DOHH2 (cell line): ENCODE results near the gene LINGO3.

Source experiments
- H3F3A ChIP-seq: fragments of 200-600 bp; sonication (generic), shearing (Covaris generic); 2 replicates; pipeline ENCODE4 v1.6.0; 2016; ENCODE audit warnings: antibody characterized with exemption, mild to moderate bottlenecking; ENCODE audit not compliant: control insufficient read depth, insufficient read depth
- H3K27ac ChIP-seq: fragments of 200-600 bp; sonication (generic); 2 replicates; pipeline ENCODE4 v1.5.1; 2014; ENCODE audit warnings: low read depth, mild to moderate bottlenecking, low read length, moderate library complexity
- H3K27me3 ChIP-seq: fragments of 200-600 bp; sonication (generic); 2 replicates; pipeline ENCODE4 v1.6.1; 2014; ENCODE audit warnings: mild to moderate bottlenecking, low read length, mixed read lengths; ENCODE audit not compliant: control insufficient read depth
- H3K36me3 ChIP-seq: fragments of 200-600 bp; sonication (generic); 2 replicates; pipeline ENCODE4 v1.6.1; 2014; ENCODE audit warnings: mild to moderate bottlenecking, low read length, moderate library complexity, mixed read lengths; ENCODE audit not compliant: control insufficient read depth
- H3K4me1 ChIP-seq: fragments of 200-600 bp; sonication (generic); 2 replicates; pipeline ENCODE4 v1.6.1; 2014; ENCODE audit warnings: mild to moderate bottlenecking, low read length, mixed read lengths; ENCODE audit not compliant: control insufficient read depth
- H3K4me2 ChIP-seq: fragments of 200-600 bp; sonication (generic); 2 replicates; pipeline ENCODE4 v1.6.0; 2014; ENCODE audit warnings: mild to moderate bottlenecking, low read length, moderate library complexity
- H3K4me3 ChIP-seq: fragments of 200-600 bp; sonication (generic); 2 replicates; pipeline ENCODE4 v1.5.1; 2014; ENCODE audit warnings: mild to moderate bottlenecking, low read length, mixed read lengths
- H3K79me2 ChIP-seq: fragments of 200-600 bp; sonication (generic); 2 replicates; pipeline ENCODE4 v1.6.1; 2014; ENCODE audit warnings: mild to moderate bottlenecking, low read length, mixed read lengths; ENCODE audit not compliant: control insufficient read depth
- H3K9me2 ChIP-seq: fragments of 200-600 bp; sonication (generic); replicated peaks from 2 replicates; pipeline ENCODE4 v1.6.1; 2014; ENCODE audit warnings: mild to moderate bottlenecking, low read length, mixed read lengths; ENCODE audit not compliant: control insufficient read depth
- H3K9me3 ChIP-seq: fragments of 200-600 bp; sonication (generic); 2 replicates; pipeline ENCODE4 v1.6.1; 2014; ENCODE audit warnings: antibody characterized with exemption, low read length, mixed read lengths; ENCODE audit not compliant: control insufficient read depth, insufficient read depth
- H4K20me1 ChIP-seq: fragments of 200-600 bp; sonication (generic); 2 replicates; pipeline ENCODE4 v1.6.0; 2014; ENCODE audit warnings: low read depth, mild to moderate bottlenecking, antibody characterized with exemption, low read length, moderate library complexity; ENCODE audit not compliant: control insufficient read depth, insufficient read depth
- EZH2phosphoT487 ChIP-seq: fragments of 200-600 bp; sonication (generic); IDR thresholded peaks from 2 replicates; pipeline ENCODE4 v1.6.1; 2017; ENCODE audit warnings: borderline replicate concordance, mild to moderate bottlenecking, antibody characterized with exemption, low read length, moderate library complexity, mixed read lengths
- TF ChIP-seq, protein P1 (sequence below): fragments of 200-600 bp; sonication (generic); IDR thresholded peaks from one replicate; pipeline ENCODE4 v1.5.1; 2014; ENCODE audit warnings: antibody characterized with exemption, mild to moderate bottlenecking, low read depth, low read length; ENCODE audit not compliant: poor library complexity, severe bottlenecking

Gene LINGO3

DNA sequence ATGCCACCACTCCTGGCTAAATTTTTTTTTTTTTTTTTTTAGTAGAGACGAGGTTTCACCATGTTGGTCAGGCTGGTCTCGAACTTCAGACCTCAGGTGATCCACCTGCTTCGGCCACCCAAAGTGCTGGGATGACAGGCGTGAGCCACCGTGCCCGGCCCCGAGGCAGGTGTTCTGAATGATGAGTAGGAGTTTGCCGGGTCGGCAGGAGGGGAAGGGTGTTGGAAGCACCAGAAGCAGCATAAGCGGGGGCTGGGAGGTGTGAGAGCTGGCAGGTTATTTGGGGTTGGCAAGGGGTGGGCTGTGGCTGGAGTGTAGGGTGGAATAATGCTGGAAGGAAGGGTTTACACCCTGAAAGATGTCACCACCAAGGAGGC is 22.3 kb upstream of the LINGO3 start:
- no peak for TF ChIP-seq EZH2phosphoT487
- TF ChIP-seq, protein P1, sequence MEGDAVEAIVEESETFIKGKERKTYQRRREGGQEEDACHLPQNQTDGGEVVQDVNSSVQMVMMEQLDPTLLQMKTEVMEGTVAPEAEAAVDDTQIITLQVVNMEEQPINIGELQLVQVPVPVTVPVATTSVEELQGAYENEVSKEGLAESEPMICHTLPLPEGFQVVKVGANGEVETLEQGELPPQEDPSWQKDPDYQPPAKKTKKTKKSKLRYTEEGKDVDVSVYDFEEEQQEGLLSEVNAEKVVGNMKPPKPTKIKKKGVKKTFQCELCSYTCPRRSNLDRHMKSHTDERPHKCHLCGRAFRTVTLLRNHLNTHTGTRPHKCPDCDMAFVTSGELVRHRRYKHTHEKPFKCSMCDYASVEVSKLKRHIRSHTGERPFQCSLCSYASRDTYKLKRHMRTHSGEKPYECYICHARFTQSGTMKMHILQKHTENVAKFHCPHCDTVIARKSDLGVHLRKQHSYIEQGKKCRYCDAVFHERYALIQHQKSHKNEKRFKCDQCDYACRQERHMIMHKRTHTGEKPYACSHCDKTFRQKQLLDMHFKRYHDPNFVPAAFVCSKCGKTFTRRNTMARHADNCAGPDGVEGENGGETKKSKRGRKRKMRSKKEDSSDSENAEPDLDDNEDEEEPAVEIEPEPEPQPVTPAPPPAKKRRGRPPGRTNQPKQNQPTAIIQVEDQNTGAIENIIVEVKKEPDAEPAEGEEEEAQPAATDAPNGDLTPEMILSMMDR, result no peak
- Histone ChIP-seq H3K27ac (no peak overlapping the region), H3K79me2 (peaks cover 96% of the 10 kb centered on the region), H3K27me3 (no peaks in the 10 kb centered on the region), H3F3A (peaks cover 11% of the 10 kb centered on the region), H3K36me3 (peaks cover 56% of the 10 kb centered on the region), H3K4me1 (peaks cover 73% of the 10 kb centered on the region), H3K9me3 (peaks cover 19% of the 10 kb centered on the region; the same call in 1 of the 2 replicates), H3K9me2 (no peaks in the 10 kb centered on the region), H4K20me1 (peaks cover 12% of the 10 kb centered on the region), H3K4me2 (peak overlapping the region; percentile 89), H3K4me3 (peak overlapping the region; percentile 69)

DNA sequence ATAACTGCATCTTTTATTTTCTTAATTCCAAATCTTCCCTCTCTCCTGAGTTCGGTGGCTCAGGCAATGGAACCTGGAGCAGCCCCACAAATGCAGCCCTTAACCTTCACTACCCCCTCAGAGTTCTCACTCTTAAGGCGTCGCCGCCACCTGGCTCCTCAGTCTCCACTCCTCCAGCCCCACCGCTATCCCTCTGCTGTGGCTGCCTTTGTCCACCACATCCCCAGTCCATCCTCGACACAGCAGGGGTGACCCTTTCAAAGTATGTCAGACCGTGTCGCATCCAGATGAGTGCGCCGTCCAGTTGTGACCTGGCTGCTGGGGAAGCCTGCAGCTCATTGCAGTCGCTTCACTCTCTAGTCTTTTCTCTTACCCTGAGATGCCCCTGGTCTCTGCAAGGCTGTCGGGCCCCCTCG is 21.6 kb upstream of the LINGO3 start:
- Histone ChIP-seq H3K4me3 (peak overlapping the region; percentile 92), H3K27me3 (no peaks in the 10 kb centered on the region), H3K9me2 (no peaks in the 10 kb centered on the region), H3K36me3 (peaks cover 58% of the 10 kb centered on the region), H3K4me1 (peaks cover 80% of the 10 kb centered on the region), H3K9me3 (peaks cover 12% of the 10 kb centered on the region; the same call in 1 of the 2 replicates), H3K79me2 (peaks cover 96% of the 10 kb centered on the region), H3K4me2 (peak overlapping the region; percentile 89), H3F3A (peaks cover 11% of the 10 kb centered on the region), H3K27ac (no peak overlapping the region), H4K20me1 (peaks cover 12% of the 10 kb centered on the region)
- no peak for TF ChIP-seq EZH2phosphoT487
- TF ChIP-seq, protein P1, result no peak

DNA sequence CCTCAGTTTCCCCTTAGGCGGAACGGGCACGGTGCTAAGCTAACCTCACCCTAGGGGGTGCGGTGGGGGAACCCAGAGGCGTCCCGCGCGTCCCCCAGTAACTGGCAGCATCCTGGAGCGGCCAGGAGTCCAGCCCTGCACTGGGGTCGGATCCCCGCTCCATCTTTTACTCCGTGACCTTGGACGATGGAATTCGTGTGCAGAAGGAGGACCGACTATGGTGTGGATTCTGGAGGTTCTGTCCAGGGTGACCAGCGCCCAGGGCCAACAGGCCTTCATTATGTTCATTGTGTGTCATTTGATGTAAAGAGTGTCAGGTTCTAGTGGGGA is 21.2 kb upstream of the LINGO3 start:
- Histone ChIP-seq H3K4me3 (peak overlapping the region; percentile 92), H3F3A (peaks cover 11% of the 10 kb centered on the region), H4K20me1 (peaks cover 9% of the 10 kb centered on the region), H3K27ac (peak overlapping the region; percentile 58), H3K36me3 (peaks cover 58% of the 10 kb centered on the region), H3K4me1 (peaks cover 83% of the 10 kb centered on the region), H3K27me3 (no peaks in the 10 kb centered on the region), H3K4me2 (peak overlapping the region; percentile 89), H3K9me2 (no peaks in the 10 kb centered on the region), H3K79me2 (peaks cover 96% of the 10 kb centered on the region), H3K9me3 (peaks cover 8% of the 10 kb centered on the region; the same call in 1 of the 2 replicates)
- no peak for TF ChIP-seq EZH2phosphoT487
- TF ChIP-seq, protein P1, result no peak
